Measurements from ENCODE around the gene KIR3DL1.
"Not testable (repeated sequence)": the region's sequence is repeated elsewhere in the genome, so short reads cannot be mapped to it uniquely, and the experiment has no call there.

Gene KIR3DL1

GRCh38 chr19:54804571-54804970, 11.7 kb upstream of the KIR3DL1 start:
- Histone ChIP-seq H3K36me3 (no peaks in the 10 kb centered on the region), H3K9me3 (no peaks in the 10 kb centered on the region), H3K27me3 (no peaks in the 10 kb centered on the region), H3K4me3 (ENCODE audit: low read depth, low read length) (no peak overlapping the region), H3K4me1 (no peaks in the 10 kb centered on the region)
- no peak for TF ChIP-seq CTCF (IDR thresholded peaks at IDR 0.05; ENCODE audit: low read depth, low read length)
- no peak for DNase-seq

GRCh38 chr19:54805665-54806515, 10.4 kb upstream of the KIR3DL1 start:
- Histone ChIP-seq H3K4me1 (no peaks in the 10 kb centered on the region), H3K36me3 (no peaks in the 10 kb centered on the region), H3K9me3 (no peaks in the 10 kb centered on the region), H3K4me3 (ENCODE audit: low read depth, low read length) (no peak overlapping the region), H3K27me3 (0 out of 2 replicates have a peak, but pooled peaks cover 5% of the 10 kb centered on the region)
- DNase-seq, result no peak
- TF ChIP-seq CTCF (IDR thresholded peaks at IDR 0.05; ENCODE audit: low read depth, low read length), result no peak

- TF ChIP-seq CTCF (IDR thresholded peaks at IDR 0.05; ENCODE audit: low read depth, low read length), result no peak
- no peaks in the 10 kb centered on the region for H3K36me3 ChIP-seq
- H3K4me1 ChIP-seq, result no peaks in the 10 kb centered on the region
- no peak overlapping the region for H3K4me3 ChIP-seq (ENCODE audit: low read depth, low read length)
- DNase-seq, result no peak
- H3K9me3 ChIP-seq, result no peaks in the 10 kb centered on the region
- 0 out of 2 replicates have a peak, but pooled peaks cover 5% of the 10 kb centered on the region for H3K27me3 ChIP-seq
These were observed 9.8 kb upstream of the KIR3DL1 start for GRCh38 chr19:54806516-54806838.

GRCh38 chr19:54814571-54814970, 1.7 kb upstream of the KIR3DL1 start:
- H3K27me3 ChIP-seq; H3K36me3 ChIP-seq; DNase-seq; H3K4me3 ChIP-seq (ENCODE audit: low read depth, low read length); H3K9me3 ChIP-seq; H3K4me1 ChIP-seq: not testable (repeated sequence)

GRCh38 chr19:54817670-54818536, 1.6 kb downstream of the KIR3DL1 start:
- Histone ChIP-seq H3K36me3 (no peaks in the 10 kb centered on the region), H3K4me3 (ENCODE audit: low read depth, low read length) (no peak overlapping the region), H3K9me3 (no peaks in the 10 kb centered on the region), H3K27me3 (no peaks in the 10 kb centered on the region), H3K4me1 (no peaks in the 10 kb centered on the region)
- no peak for TF ChIP-seq CTCF (IDR thresholded peaks at IDR 0.05; ENCODE audit: low read depth, low read length)
- DNase-seq, result no peak

GRCh38 chr19:54824416-54824815, 8.1 kb downstream of the KIR3DL1 start:
- DNase-seq; H3K9me3 ChIP-seq; H3K4me3 ChIP-seq (ENCODE audit: low read depth, low read length): not testable (repeated sequence)

GRCh38 chr19:54825326-54825725, 9.1 kb downstream of the KIR3DL1 start:
- H3K4me1 ChIP-seq; H3K9me3 ChIP-seq; H3K4me3 ChIP-seq (ENCODE audit: low read depth, low read length); H3K27me3 ChIP-seq; H3K36me3 ChIP-seq; DNase-seq: not testable (repeated sequence)

More at GRCh38 chr19:54824416-54824815, 8.1 kb downstream of the KIR3DL1 start:
- not testable (repeated sequence) for H3K36me3 ChIP-seq, H3K27me3 ChIP-seq, H3K4me1 ChIP-seq

- not testable (repeated sequence) for H3K4me1 ChIP-seq
These were observed 11.8 kb downstream of the KIR3DL1 start for GRCh38 chr19:54828064-54828463.

GRCh38 chr19:54832496-54832895, 16.2 kb downstream of the KIR3DL1 start, which contains the start of gene KIR2DS4:
KIR2DS4 (plus strand) TSS chr19:54832676.
- H3K27me3 ChIP-seq; DNase-seq; H3K36me3 ChIP-seq; H3K9me3 ChIP-seq; H3K4me1 ChIP-seq; H3K4me3 ChIP-seq (ENCODE audit: low read depth, low read length): not testable (repeated sequence)

More at GRCh38 chr19:54828064-54828463, 11.8 kb downstream of the KIR3DL1 start:
- not testable (repeated sequence) for DNase-seq; H3K9me3 ChIP-seq; H3K4me3 ChIP-seq (ENCODE audit: low read depth, low read length); H3K36me3 ChIP-seq; H3K27me3 ChIP-seq

GRCh38 chr19:54835126-54835525, 18.9 kb downstream of the KIR3DL1 start:
- H3K9me3 ChIP-seq; DNase-seq; H3K36me3 ChIP-seq; H3K4me1 ChIP-seq; H3K27me3 ChIP-seq; H3K4me3 ChIP-seq (ENCODE audit: low read depth, low read length): not testable (repeated sequence)

GRCh38 chr19:54837522-54837921, 21.3 kb downstream of the KIR3DL1 start:
- not testable (repeated sequence) for H3K4me3 ChIP-seq (ENCODE audit: low read depth, low read length); H3K9me3 ChIP-seq; DNase-seq; H3K27me3 ChIP-seq; H3K4me1 ChIP-seq; H3K36me3 ChIP-seq

Data from BE2C (cell line).